Sigmoid colon (tissue), 4 donors: ENCODE data around the gene SRBD1.

Experiments used
- CTCF ChIP-seq, 4 experiments: fragments of 450-650 bp in 3 of 4; fragments of 200-600 bp in 1 of 4; IDR thresholded peaks; one replicate each; pipeline ENCODE4 v1.5.1; 2016 to 2019; ENCODE audit warnings: antibody characterized with exemption in 4 of 4, mild to moderate bottlenecking in 3 of 4, moderate library complexity in 2 of 4
- EP300 ChIP-seq, 4 donors: sonication (generic); formaldehyde crosslinking; IDR thresholded peaks; one replicate each; pipeline ENCODE4 v1.6.1; 2017; ENCODE audit warnings: antibody characterized with exemption in 4 of 4
- POLR2A ChIP-seq, 2 donors: fragments of 450-650 bp; IDR thresholded peaks; one replicate each; pipeline ENCODE4 v1.6.1; 2016; ENCODE audit warnings: antibody characterized with exemption in 2 of 2, mild to moderate bottlenecking in 2 of 2, moderate library complexity in 2 of 2
- POLR2AphosphoS5 ChIP-seq, 4 donors: sonication (generic); formaldehyde crosslinking; IDR thresholded peaks; one replicate each; pipeline ENCODE4 v1.6.1; 2017; ENCODE audit warnings: antibody characterized with exemption in 4 of 4

GRCh38 chr2:45610281-45611019, 617 bp downstream of the SRBD1 start:
- TF ChIP-seq POLR2AphosphoS5 (IDR thresholded peaks at IDR 0.05) (no peak), CTCF (IDR thresholded peaks at IDR 0.05) (peak in 2 of 4 experiments; percentile 8 to 24), POLR2A (IDR thresholded peaks at IDR 0.05) (no peak), EP300 (IDR thresholded peaks at IDR 0.05) (no peak)
